ENCODE results near the gene PTCHD1. TPM values are rescaled to one million over a fixed set of nuclear protein-coding genes. Genes with fewer than 3 reads are reported as not detected.

The PTCHD1 gene
- total and polyA plus RNA-seq, 2 donors (not counting 1 experiment from before 2014, with no cell fraction given): under 0.01 TPM; not detected in 1

DNA sequence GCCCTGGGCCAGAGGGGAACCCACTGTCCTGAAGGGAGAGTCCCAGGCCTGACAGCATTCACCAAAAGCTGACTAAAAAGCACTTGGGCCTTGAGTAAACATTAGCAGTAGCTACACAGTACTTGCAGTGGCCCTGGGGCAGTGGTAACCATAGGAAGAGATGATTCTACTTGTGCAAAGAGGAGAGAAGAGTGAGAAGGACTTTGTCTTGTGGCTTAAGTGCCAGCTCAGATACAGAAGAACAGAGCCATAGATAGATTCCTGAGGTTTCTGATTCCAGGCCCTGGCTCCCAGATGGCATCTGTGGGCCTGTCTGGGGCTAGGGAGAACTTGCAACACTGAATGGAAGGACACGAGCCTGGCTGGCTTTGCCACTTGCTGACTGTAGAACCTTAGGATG is 100.5 kb downstream of the PTCHD1 start:
- H3K4me1 ChIP-seq (ENCODE audit: control insufficient read depth, extremely low read depth, insufficient read depth, low read length): no peaks in the 10 kb centered on the region
- no peak overlapping the region for H3K27ac ChIP-seq (ENCODE audit: insufficient read depth, low read length)
- H3K79me2 ChIP-seq (ENCODE audit: control insufficient read depth, insufficient read depth, low read length): no peaks in the 10 kb centered on the region
- no peak for TF ChIP-seq EZH2 (IDR thresholded peaks at IDR 0.05; ENCODE audit: low read length, missing control alignments)
- TF ChIP-seq, protein P1, sequence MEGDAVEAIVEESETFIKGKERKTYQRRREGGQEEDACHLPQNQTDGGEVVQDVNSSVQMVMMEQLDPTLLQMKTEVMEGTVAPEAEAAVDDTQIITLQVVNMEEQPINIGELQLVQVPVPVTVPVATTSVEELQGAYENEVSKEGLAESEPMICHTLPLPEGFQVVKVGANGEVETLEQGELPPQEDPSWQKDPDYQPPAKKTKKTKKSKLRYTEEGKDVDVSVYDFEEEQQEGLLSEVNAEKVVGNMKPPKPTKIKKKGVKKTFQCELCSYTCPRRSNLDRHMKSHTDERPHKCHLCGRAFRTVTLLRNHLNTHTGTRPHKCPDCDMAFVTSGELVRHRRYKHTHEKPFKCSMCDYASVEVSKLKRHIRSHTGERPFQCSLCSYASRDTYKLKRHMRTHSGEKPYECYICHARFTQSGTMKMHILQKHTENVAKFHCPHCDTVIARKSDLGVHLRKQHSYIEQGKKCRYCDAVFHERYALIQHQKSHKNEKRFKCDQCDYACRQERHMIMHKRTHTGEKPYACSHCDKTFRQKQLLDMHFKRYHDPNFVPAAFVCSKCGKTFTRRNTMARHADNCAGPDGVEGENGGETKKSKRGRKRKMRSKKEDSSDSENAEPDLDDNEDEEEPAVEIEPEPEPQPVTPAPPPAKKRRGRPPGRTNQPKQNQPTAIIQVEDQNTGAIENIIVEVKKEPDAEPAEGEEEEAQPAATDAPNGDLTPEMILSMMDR (conservative IDR thresholded peaks at IDR 0.05 in 1 of 2, IDR thresholded peaks at IDR 0.05 in 1 of 2; ENCODE audit: low read depth in 1 of 2, low read length in 2 of 2): no peak
- no peaks in the 10 kb centered on the region for H4K20me1 ChIP-seq (ENCODE audit: control insufficient read depth, extremely low read depth, insufficient read depth, low read length)
- no peak overlapping the region for H3K4me2 ChIP-seq (ENCODE audit: extremely low read depth, insufficient read depth, low read length)
- no peaks in the 10 kb centered on the region for H3K36me3 ChIP-seq (ENCODE audit: control insufficient read depth, insufficient read depth, low read length)
- H2AFZ ChIP-seq (ENCODE audit: low read length): no peak overlapping the region
- no peaks in the 10 kb centered on the region for H3K9me3 ChIP-seq (ENCODE audit: control insufficient read depth, insufficient read depth, low read depth, low read length)
- no peaks in the 10 kb centered on the region for H3K27me3 ChIP-seq (ENCODE audit: control insufficient read depth, insufficient read depth, low read length)
- H3K9ac ChIP-seq (ENCODE audit: insufficient read depth, low read length): no peak overlapping the region
- no peak overlapping the region for H3K4me3 ChIP-seq (replicated peaks in 1 of 4; ENCODE audit: control extremely low read depth in 1 of 4, insufficient read depth in 1 of 4, low read depth in 3 of 4, low read length in 4 of 4)
- peak in 1 of 2 donors; percentile 4 for DNase-seq (ENCODE audit: low read depth in 2 of 2)

DNA sequence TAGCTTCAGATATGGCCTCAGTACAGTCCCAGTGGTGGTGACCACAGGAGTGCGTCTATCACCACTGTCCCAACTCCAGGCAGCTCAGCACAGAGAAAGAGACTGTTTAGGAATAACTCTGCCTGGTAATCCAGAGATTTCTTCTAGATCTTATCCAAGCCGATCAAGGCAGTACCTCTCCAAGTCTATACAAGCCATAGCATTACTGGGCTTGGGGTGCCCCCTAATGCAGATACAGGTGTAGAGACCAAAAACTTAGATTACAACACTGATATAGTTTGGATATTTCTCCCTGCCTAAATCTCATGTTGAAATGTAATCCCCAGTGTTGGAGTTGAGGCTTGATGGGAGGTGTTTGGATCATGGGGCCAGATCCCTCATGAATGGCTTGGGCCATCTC is 100.9 kb downstream of the PTCHD1 start:
- no peaks in the 10 kb centered on the region for H3K36me3 ChIP-seq (ENCODE audit: control insufficient read depth, insufficient read depth, low read length)
- H2AFZ ChIP-seq (ENCODE audit: low read length): no peak overlapping the region
- H4K20me1 ChIP-seq (ENCODE audit: control insufficient read depth, extremely low read depth, insufficient read depth, low read length): no peaks in the 10 kb centered on the region
- H3K9me3 ChIP-seq (ENCODE audit: control insufficient read depth, insufficient read depth, low read depth, low read length): no peaks in the 10 kb centered on the region
- no peaks in the 10 kb centered on the region for H3K79me2 ChIP-seq (ENCODE audit: control insufficient read depth, insufficient read depth, low read length)
- no peaks in the 10 kb centered on the region for H3K27me3 ChIP-seq (ENCODE audit: control insufficient read depth, insufficient read depth, low read length)
- DNase-seq (ENCODE audit: low read depth in 2 of 2): peak; percentile 2
- no peak for TF ChIP-seq EZH2 (IDR thresholded peaks at IDR 0.05; ENCODE audit: low read length, missing control alignments)
- TF ChIP-seq, protein P1 (conservative IDR thresholded peaks at IDR 0.05 in 1 of 2, IDR thresholded peaks at IDR 0.05 in 1 of 2; ENCODE audit: low read depth in 1 of 2, low read length in 2 of 2): no peak
- no peak overlapping the region for H3K4me3 ChIP-seq (replicated peaks in 1 of 4; ENCODE audit: control extremely low read depth in 1 of 4, insufficient read depth in 1 of 4, low read depth in 3 of 4, low read length in 4 of 4)
- no peaks in the 10 kb centered on the region for H3K4me1 ChIP-seq (ENCODE audit: control insufficient read depth, extremely low read depth, insufficient read depth, low read length)
- H3K27ac ChIP-seq (ENCODE audit: insufficient read depth, low read length): no peak overlapping the region
- no peak overlapping the region for H3K4me2 ChIP-seq (ENCODE audit: extremely low read depth, insufficient read depth, low read length)
- H3K9ac ChIP-seq (ENCODE audit: insufficient read depth, low read length): no peak overlapping the region

DNA sequence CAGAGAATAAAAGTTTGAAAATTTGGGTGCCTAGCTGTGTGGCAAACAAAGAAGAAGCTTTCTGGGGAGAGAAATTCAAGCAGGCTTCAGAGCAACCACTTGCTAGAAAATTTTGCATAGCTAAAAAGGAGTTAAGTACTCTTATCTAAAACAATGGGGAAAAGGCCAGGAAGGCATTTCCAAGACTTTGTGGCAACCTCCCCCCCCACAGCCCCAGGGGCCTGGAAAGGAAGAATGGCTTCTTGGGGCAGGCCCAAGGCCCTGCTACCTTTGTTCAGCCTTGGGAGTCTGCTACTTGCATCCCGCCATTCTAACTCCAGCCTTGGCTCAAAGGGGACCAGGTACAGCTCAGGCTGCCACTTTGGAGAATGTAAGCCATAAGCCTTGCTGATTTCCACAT is 102.2 kb downstream of the PTCHD1 start:
- H3K4me3 ChIP-seq (replicated peaks in 1 of 4; ENCODE audit: control extremely low read depth in 1 of 4, insufficient read depth in 1 of 4, low read depth in 3 of 4, low read length in 4 of 4): no peak overlapping the region
- no peak overlapping the region for H3K9ac ChIP-seq (ENCODE audit: insufficient read depth, low read length)
- H3K27ac ChIP-seq (ENCODE audit: insufficient read depth, low read length): no peak overlapping the region
- no peak for DNase-seq (ENCODE audit: low read depth in 2 of 2)
- H3K4me2 ChIP-seq (ENCODE audit: extremely low read depth, insufficient read depth, low read length): no peak overlapping the region
- no peaks in the 10 kb centered on the region for H3K27me3 ChIP-seq (ENCODE audit: control insufficient read depth, insufficient read depth, low read length)
- no peak overlapping the region for H2AFZ ChIP-seq (ENCODE audit: low read length)
- H3K9me3 ChIP-seq (ENCODE audit: control insufficient read depth, insufficient read depth, low read depth, low read length): no peaks in the 10 kb centered on the region
- no peaks in the 10 kb centered on the region for H3K36me3 ChIP-seq (ENCODE audit: control insufficient read depth, insufficient read depth, low read length)
- H3K4me1 ChIP-seq (ENCODE audit: control insufficient read depth, extremely low read depth, insufficient read depth, low read length): no peaks in the 10 kb centered on the region
- no peak for TF ChIP-seq EZH2 (IDR thresholded peaks at IDR 0.05; ENCODE audit: low read length, missing control alignments)
- TF ChIP-seq, protein P1 (conservative IDR thresholded peaks at IDR 0.05 in 1 of 2, IDR thresholded peaks at IDR 0.05 in 1 of 2; ENCODE audit: low read depth in 1 of 2, low read length in 2 of 2): no peak
- no peaks in the 10 kb centered on the region for H4K20me1 ChIP-seq (ENCODE audit: control insufficient read depth, extremely low read depth, insufficient read depth, low read length)
- no peaks in the 10 kb centered on the region for H3K79me2 ChIP-seq (ENCODE audit: control insufficient read depth, insufficient read depth, low read length)
